COLO668 (cell line): ENCODE data around the gene TRIP10.

Experiments used
- DNase-seq: peaks from one replicate; lab custom pipeline; 2025; ENCODE audit not compliant: unreplicated experiment; lab: John Stamatoyannopoulos, UW

Gene TRIP10

DNA sequence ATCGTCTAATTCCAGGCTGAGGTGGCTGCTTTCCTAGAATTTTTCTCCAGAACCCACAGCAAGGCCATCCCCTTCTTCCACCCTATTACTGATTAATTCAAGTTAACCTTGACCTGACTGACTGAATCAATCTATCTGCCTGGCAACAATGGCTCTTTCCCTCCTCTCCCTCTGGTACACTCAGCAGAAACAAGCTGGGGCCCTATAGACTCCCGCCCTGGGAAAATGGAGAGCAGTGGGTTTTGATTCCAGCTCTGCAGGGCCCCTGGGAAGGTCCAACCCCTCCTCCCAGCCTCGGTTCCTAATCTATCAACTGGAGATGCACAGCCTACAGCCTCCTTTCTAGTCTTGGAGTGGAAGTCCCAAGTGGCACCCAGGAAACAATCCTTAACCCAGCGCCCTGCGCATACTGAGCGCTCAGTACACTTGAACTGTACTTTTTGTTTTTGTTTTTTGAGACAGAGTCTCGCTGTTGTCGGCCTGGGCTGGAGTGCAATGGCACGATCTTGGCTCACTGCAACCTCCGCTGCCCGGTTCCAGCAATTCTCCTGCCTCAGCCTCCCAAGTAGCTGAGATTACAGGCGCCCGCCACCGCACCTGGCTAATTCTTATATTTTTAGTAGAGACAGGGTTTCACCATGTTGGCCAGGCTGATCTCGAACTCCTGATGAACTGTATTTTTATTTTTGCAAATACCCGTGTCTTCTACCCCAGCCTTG, 13.8 kb upstream of the TRIP10 start:
- no peak for DNase-seq

DNA sequence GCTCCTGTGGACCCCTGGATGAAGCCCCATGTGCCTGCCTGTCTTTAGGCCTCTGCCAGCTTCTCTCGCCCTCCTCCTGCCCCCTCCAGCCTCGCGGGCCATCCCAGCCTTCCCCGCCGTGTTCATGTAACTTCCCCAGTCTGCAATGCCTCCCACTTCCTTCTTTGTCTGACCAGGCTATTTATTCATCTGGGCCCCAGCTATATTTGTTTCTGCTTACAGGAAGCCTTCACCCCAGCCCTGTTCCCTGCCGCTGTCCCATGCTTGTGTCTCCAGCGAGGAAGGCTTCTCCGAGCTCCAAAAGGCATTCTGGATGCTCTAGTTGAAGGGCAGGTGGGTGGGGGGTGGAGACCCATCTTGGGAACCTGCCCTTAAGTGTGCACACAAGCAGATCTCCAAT, 11.1 kb upstream of the TRIP10 start:
- no peak for DNase-seq

DNA sequence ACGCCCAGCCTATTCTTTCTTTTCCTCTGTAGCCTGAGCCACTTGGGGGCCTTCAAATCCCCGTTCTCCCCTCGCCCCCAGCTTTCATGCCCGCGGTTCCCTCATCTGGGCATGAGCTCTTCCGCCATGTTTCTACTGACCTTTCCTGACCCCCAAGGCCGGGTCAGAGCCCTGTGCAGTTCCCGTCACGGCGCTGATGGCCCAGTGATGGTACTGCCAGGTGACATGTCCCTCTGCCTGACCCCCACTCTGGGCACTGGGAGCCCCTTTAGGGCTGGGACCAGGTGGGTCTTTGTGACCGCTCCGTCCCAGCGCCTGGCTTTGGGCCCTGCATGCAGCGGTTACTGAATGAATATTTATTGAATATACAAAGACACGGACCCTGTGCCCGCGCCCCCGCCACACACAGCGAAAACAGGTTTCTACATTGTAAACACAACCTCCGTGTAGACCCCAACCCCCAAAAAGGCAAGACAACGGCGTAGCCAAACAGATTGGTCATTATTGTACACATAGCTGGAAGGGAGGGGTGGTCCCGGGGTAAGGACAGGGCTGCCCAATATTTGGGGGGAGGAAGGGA, 9.8 kb upstream of the TRIP10 start:
- DNase-seq: no peak

DNA sequence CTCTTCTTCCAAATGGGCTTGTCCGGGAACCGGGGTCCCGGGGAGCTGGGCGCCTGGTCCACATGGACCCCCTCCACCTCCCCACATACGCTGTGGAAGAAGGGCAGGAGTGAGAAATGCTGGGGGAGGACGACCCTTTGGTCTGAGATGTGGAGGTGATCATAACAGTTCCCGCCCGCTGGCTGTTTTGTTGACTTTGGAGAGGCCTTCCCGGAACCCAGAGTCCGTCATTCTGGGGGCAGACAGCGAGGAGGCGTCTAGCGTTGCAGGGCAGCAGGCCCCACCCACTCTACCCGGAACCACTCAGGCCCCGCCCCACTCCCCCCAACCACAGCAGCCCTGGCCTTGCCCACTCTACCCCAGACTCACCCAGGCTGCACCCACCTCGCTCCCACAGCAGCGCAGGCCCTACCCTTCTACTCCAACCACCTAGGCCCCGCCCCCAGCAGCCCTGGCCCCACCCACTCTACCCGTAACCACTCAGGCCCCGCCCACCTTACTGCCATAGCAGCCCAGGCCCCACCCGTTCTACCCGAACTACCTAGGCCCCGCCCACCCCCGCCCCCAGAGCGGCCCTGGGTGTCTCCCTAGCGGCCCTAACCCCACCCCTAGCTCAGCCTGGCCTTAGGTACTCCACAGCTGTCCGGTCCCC, 9.2 kb upstream of the TRIP10 start:
- DNase-seq: peak; percentile 16

DNA sequence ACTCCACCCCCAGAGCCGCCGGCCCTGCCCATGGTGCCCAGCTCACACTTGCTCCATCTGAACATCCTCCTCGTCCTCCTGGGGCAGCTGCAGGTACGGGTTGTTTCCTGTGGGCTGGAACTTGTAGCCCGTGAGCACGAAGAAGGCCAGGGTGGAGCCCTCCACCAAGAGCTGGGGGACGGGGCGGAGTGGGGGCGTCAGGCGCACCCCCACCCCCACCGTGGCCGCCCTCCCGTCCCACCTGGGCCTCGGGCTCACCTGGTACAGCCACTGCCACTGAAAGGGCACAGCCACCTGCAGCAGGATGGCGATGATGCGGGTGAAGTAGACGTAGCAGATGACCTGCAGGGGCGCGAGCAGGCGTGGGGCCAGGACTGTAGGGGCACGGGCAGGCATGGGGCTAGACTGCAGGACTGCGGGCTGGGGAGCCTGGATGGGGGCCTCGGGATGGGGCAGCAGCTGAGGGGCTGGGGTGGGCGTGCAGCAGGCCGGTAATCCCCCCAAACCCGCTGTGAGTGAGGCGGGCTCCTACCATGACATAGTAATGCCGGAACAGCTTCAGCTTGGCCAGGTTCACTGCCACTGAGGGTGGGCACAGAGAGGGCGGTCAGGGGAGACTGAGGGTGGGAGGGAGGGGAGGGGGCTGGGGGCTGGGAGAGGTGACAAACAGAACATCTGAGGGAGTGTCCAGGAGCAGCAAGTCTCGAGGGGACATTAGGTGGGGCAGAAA, 8.4 kb upstream of the TRIP10 start:
- no peak for DNase-seq

DNA sequence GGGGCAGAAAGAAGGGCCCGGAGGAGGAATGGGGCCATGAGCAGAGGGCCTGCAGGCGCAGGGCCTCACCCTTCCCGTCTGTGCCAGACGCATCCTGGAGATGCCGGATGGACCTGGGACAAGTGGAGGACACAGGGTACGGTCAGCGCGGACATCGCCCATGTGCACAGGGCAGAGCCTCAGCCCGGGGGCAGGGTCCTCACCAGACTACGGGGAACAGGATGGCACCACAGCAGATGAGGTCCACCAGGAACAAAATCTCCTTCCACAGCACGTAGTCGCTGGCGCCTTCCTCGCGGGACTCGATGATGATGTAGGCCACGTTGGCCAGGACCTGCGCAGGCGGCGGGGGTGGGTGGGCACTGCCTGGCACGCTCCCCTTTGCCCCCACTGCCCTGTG, 7.7 kb upstream of the TRIP10 start:
- DNase-seq: no peak

DNA sequence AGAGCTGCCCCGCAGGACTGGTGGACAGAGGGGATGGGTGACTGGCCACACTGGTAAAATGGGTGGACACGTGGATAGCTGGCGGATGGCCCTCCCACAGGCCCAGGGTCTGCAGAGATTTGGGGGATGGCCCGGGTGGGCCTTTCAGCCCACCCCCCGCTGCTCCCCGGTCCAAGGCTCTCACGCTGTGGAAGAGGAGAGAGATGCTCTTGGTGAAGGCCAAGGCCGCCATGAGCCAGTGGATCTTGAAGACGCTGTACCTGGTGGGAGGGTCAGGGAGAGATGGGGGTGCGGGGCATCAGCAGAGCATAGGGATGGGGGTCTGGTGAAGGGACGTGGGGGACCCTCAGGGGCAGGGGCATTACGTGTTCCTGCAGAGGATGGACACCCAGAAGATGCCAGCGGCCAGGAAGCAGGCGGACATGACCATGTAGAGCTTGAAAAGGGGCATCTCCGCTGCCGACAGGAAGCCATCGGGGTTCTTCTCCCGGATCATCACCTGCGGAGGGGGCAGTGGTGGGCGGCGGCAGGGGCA, 6.6 kb upstream of the TRIP10 start:
- no peak for DNase-seq

DNA sequence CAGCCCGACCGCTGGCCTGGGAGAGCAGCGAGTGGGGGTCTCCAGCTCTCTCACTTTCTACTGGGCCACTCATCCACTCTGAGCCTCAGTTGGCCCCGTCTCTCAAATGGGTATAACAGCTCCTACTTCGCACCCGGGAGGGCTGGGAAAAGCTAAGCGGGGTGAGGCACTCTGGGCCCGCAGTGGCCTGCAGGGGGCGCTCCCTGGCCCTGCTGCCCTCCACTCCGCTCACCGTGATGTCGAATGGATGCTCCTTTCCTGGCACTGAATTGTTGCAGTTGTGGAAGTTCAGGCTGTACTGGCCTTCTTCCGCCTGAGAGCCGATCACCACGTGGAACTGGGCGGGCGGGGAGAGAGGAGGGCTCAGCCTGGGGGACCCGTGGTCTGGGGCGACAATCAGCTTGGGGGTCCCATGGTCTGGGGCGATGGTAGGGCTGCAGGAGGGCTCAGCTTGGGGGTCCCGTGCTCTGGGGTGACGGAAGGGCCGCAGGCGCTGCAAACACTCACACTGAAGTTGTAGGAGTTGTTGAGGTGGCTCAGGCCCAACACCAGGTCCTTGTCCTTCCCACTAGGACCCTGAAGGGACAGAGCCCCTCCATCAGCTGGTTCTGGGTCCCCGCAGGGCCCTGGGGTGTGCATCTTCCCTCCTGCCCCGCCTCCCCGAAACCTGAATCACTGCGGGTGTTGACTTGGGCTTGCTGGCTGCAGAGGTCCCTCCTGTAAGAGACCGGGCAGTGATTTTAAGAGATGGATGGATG, 6.0 kb upstream of the TRIP10 start:
- DNase-seq: no peak

DNA sequence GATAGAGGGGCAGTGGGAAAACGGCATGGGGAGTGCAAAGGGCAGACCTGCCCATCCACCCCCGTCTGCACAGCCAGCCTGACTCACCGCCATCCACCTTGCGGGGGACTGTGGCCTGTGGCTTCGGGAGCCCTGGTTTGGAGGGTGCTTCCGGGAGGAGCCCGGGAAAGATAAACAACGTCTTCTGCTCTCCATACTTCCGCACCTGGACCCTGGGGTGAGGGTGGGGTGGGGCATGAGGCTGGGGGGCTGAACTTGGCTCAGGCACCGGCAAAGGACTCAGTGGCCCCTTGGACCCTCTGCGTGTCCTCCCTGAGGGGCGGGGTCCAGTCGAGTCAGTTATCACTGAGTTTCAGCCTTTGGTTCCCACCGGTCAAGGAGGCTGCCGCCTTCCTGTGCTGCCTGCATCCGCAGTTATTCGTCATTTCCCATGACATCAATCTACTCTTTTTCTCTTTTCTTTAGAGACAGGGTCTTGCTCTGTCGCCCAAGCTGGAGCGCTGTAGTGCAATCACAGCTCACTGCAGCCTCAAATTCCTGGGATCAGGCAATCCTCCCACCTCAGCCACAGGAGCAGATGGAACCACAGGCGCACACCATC, 5.3 kb upstream of the TRIP10 start:
- DNase-seq: no peak

DNA sequence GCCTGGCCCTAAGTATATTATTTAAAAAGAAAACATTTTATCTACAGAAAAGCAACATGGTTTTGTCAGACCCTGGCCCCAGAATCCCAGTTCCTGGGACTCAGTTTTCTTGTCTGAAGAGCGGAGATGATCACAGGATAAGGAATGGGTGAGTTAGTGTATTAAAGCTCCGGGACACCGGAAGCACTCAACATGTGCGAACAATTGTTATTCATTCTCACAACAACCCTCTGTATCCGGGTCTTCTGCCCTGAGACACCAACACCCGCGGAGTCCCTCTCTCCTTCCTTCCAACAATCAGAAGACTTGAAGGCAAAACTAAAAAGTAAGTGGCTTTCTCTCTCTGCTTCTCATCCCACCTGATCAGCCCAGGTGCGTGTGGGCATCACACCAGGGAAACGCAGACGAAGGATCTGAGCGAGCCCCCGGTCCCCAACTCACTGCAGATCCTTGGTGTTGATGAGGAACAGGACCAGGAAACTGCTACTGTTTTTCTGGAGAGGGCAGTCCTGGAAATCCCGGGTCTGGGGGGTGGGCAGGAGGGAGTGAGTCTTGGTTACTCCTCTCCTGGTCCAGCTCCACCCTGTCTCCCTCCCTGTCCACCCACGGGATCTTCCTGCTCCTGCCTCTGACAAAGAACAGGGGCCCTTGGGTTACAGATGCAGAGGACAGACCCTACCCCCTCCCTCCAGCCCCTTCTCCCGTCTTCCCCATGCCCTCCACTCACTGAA, 4.1 kb upstream of the TRIP10 start:
- DNase-seq: no peak

DNA sequence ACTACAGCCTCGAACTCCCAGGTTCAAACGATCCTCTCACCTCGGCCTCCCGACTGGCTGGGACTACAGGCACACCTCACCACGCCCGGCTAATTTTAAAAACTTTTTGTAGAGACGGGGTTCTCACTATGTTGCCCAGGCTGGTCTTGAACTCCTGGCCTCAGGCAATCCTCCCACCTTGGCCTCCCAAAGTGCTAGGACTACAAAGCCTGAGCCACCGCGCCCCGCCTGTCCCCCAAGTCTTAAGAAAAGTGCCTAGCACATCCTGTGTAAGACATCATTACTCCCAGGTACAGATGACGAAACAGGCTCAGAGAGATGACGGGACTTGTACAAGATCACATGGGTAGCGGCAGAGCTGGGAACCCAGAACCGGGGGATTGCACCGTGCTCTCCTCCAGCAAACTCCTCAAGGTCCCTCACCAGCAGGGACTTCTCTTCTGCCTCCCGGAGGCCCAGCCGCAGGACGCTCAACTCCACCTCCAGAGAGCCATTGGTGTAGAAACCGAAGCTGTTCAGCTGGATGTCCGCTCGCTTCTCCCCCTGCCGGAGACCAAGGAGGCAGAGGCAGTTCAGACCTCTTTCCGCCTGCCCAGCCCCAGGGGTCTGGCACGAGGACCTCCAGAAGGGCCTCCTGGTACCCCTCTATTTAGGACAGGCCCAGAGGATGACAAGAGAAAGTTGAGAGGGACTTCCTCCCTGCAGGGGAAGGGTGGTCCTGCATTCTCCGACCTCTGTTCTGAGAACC, 3.1 kb upstream of the TRIP10 start:
- peak; percentile 55 for DNase-seq

DNA sequence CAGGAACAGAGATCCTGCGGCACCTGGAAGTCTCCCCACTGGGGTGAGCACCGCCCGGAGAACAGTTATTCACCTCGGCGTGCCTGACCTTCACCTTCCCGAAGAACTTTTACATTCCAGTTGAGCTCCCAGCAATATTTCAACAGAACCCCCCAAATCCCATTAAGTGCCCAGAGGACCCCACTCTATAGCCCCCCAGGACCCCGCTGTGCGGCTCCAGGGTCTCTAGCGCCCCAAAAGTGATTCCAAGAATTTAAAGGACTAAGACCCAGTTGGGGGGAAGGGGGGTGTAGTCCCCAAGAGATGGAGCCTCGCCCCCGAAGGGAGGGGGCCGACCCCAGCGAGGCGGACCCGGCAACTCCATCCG, 2.6 kb upstream of the TRIP10 start:
- DNase-seq: no peak

DNA sequence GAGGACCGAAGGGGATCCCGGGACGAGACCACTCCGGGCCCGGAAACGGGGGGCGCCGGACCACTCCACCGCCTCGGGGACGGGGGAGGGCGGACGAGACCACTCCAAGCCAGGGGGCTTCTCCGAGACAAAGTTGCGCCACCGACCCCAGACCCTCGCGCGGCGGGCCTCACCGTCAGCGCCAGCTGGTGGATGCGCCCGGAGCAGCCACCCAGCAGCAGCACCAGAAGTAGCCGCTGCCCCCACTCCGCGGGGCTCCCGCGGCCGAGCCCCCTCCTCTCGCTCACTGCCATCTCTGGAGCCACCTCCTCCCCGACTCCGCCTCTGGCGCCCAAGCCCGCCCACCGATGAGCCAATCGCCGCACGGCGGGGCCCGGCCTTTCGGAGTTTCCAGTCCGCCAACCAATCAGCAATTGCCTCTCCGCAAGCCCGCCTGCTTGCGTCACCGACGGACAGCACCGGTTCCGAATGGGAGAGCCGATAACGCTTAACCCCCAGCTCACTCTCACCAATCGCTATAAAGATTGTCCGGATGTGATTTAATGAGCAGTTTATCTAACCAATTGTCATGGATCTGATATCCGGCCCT, 2.1 kb upstream of the TRIP10 start, which contains the start of gene GPR108:
GPR108 (minus strand) TSS at position 297 of the 589 bp plus-strand sequence; CDS start at position 293, 4 bp downstream.
- DNase-seq: peak; percentile 98

DNA sequence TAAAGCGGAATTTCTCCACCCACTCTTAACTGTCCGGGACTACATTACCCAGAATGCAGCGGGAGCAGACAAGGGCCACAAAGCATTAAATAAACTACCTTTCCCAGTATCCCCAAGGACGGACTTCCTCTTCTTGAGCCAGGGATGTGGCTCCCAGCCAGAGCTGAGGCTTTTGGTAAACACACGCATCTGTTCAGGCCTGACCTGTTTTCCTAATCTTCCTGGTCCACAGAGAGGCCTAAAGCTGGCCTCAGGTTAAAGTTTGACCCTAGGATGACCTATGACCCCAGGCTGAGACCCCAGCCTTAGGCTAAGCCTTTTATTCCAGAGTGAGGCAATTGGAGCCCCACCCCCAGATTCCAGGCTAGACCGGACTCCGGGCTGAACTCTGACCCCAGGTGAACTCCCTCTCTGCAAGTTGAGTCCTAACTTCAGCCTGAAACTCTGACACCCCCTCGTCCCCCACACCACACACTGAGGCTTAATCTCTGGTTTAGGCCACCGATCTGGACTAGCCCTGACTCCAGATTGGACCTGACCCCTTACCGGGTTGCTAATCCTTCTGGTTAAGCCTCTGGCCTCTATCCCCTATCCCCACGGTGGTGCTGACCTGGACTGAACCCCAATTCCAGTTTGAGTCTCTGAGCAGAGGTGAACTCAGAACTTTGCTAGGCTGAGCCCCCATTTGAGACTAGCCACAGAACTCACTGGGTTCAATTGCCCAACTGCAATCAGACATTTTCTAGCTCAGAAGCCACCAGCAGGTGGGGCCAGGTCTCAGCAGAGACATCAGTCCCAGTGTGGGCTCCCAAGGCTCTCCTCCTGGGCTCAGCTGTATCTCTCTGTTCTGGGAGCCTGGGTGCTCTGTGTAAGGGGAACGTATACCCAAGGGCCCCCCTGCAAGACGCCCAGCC, 1.4 kb upstream of the TRIP10 start:
- DNase-seq: peak; percentile 98

DNA sequence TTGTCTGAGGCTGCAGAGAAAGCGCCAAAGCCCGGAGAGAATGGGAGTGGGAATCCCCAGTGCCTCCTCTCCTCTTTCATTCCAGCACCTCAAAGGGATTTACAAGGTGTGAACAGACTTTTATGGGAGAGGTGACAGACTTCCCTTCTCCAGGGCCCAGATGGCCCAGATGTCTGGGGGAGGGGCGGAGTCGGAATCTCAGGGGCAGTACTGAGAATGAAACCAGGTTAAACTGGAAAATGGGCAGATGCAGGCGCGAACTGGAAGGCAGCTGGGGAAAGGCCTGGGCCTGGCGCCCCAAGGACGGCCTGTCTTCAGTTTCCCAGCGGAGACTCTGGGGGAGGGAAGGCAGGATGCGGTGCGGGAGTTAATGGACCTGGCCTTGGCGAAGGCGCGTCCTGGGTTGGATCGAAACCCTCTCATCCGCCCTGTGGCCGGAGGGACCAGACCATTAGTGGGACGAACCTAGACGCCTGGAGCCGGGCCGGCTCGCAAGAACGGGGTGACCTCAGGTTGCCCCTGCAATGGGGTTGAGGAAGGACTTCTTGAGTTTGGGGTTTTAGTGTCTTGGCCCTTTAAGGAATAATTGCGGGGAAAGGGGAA, 592 bp upstream of the TRIP10 start:
- peak; percentile 50 for DNase-seq

DNA sequence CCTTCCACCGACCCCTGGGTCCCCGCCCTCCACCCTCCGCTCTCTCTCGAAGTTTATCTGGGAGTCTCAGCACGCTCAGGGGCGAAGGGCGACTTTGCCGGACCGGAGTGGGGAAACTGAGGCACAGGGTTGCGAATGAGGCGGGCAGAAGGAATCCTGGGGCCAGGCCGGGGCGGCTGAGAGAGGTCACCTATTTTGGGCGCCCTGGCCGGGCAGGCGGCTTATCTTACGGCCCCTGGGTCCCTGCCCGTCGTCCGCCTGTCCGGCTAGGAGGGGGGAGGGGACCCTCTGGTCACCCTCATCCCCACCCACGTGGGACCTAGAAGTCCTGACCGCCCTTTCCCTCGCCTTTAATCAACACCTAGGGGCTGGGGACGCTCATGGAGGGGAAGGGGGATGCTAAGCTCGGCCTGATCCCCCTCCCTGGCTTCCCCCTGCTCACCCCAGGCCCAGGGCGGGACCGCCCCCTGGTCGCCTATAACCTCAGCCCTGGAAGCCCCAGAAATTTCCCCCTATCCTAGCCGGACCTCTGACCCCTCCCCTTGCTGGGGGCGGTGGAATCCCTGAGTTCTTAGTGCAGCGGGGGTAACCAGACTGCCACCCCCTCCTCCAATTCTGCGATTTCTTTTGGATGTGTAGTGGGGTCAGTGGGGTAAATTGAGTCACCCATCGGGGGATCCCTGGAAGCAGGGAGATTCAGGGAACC, 556 bp downstream of the TRIP10 start:
- no peak for DNase-seq
